ENCODE results near the gene DLL1. TPM values are rescaled to one million over a fixed set of nuclear protein-coding genes. Genes with fewer than 3 reads are reported as not detected.
A peak's percentile ranks its signal among the peaks of the same experiment; 100 is the strongest.

DLL1 gene
- total RNA-seq, 1 experiment from 2014 or later = 2.8 TPM

DNA sequence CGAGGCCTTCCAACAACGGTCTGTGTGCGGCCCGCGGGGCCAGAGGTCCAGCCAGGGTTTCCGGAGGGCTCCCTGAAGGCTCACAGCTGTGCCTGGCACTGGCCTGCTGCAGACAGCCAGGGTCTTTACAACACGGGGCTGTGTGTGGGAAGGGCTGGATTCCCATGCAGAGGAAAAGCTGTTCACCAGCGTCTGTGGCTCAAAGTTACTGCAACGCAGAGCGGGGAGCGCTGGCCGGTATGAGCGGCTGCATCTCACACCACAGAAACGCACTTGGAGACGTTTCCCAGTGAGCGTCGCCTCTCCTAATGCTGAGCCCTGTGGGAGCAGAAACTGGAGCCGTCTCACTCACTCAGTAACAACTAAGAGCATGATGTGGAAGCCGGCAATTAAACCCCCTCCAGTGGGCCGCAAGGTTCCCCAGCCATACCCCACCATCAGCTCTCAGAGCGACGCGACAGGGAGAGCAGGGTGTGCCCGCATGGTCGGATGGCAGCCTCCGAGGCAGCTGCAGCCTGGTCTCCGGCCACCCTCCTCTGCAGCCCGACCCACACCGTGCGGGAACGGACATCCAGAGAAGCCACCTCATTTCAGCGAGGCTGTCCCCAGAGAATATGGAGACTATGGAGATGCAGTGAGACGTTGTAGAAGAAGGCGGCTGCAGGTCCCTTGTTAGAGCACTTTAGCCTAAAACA, 42.6 kb downstream of the DLL1 start:
- no peak overlapping the region for H3K4me2 ChIP-seq (ENCODE audit: insufficient read depth, insufficient read length, low read length)
- no peak overlapping the region for H3T11ph ChIP-seq (ENCODE audit: low read length)
- Mint-ChIP-seq H3K27me3 (ENCODE audit: low read depth) (no peaks in the 10 kb centered on the region; the same call in 1 of the 2 replicates), H3K4me3 (no peak overlapping the region), H3K9me3 (no peaks in the 10 kb centered on the region; a peak in 1 of 5 replicates), H3K4me1 (peaks cover 6 to 25% of the 10 kb centered on the region in 2 experiments), H3K36me3 (ENCODE audit: insufficient read depth in 1 of 3, low read depth in 3 of 3) (no peaks in the 10 kb centered on the region; a peak in 1 of 7 replicates), H3K27ac (peak overlapping the region in 1 of 3 experiments; percentile 35; a peak in 1 of 7 replicates)
- H2AK5ac ChIP-seq (ENCODE audit: insufficient read length, low read length) = no peak overlapping the region
- no peak overlapping the region for H3K56ac ChIP-seq (ENCODE audit: insufficient read length, low read depth, low read length)
- TF ChIP-seq, protein P1, sequence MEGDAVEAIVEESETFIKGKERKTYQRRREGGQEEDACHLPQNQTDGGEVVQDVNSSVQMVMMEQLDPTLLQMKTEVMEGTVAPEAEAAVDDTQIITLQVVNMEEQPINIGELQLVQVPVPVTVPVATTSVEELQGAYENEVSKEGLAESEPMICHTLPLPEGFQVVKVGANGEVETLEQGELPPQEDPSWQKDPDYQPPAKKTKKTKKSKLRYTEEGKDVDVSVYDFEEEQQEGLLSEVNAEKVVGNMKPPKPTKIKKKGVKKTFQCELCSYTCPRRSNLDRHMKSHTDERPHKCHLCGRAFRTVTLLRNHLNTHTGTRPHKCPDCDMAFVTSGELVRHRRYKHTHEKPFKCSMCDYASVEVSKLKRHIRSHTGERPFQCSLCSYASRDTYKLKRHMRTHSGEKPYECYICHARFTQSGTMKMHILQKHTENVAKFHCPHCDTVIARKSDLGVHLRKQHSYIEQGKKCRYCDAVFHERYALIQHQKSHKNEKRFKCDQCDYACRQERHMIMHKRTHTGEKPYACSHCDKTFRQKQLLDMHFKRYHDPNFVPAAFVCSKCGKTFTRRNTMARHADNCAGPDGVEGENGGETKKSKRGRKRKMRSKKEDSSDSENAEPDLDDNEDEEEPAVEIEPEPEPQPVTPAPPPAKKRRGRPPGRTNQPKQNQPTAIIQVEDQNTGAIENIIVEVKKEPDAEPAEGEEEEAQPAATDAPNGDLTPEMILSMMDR (conservative IDR thresholded peaks at IDR 0.05) = no peak
- no peaks in the 10 kb centered on the region for H3K79me2 ChIP-seq (ENCODE audit: insufficient read depth, low read length)
- no peak overlapping the region for H2AFZ ChIP-seq (ENCODE audit: low read length)
- no peak overlapping the region for H2BK5ac ChIP-seq (ENCODE audit: insufficient read length, low read length)
- no peaks in the 10 kb centered on the region for H4K20me1 ChIP-seq (ENCODE audit: control insufficient read depth, insufficient read depth, insufficient read length)
- H3K9me3 ChIP-seq (ENCODE audit: control insufficient read depth, low read depth, low read length) = no peaks in the 10 kb centered on the region
- no peak overlapping the region for H2BK12ac ChIP-seq (ENCODE audit: insufficient read length, low read depth, low read length)
- no peak overlapping the region for H2BK15ac ChIP-seq (ENCODE audit: low read depth, low read length)
- no peak overlapping the region for H3K27ac ChIP-seq (ENCODE audit: insufficient read length, low read depth, low read length)
- no peak for DNase-seq
- no peak overlapping the region for H4K5ac ChIP-seq (ENCODE audit: insufficient read length, low read depth, low read length)
- H3K79me1 ChIP-seq (ENCODE audit: insufficient read depth, low read depth, low read length, poor library complexity, severe bottlenecking) = no peaks in the 10 kb centered on the region
- H3K23me2 ChIP-seq (ENCODE audit: insufficient read length, low read depth, low read length, poor library complexity, severe bottlenecking) = no peaks in the 10 kb centered on the region
- no peaks in the 10 kb centered on the region for H3K4me1 ChIP-seq (ENCODE audit: insufficient read depth, low read length)
- no CpG with 5 or more reads among the region's 34 CpGs for WGBS (ENCODE audit: extremely low coverage, insufficient read length, low lambda C conversion rate)
- H3K23ac ChIP-seq (ENCODE audit: insufficient read length, low read depth, low read length) = no peak overlapping the region
- H3K14ac ChIP-seq (ENCODE audit: insufficient read depth, low read length) = no peak overlapping the region; the same call in 1 of the 2 replicates
- no peak overlapping the region for H2BK120ac ChIP-seq (ENCODE audit: low read depth, low read length, poor library complexity, severe bottlenecking)
- no peak overlapping the region for H4K91ac ChIP-seq (ENCODE audit: insufficient read length, low read depth, low read length)
- H3K27me3 ChIP-seq (ENCODE audit: insufficient read depth, low read length) = no peaks in the 10 kb centered on the region
- H2BK20ac ChIP-seq (ENCODE audit: low read depth, low read length, poor library complexity, severe bottlenecking) = no peak overlapping the region
- no peak overlapping the region for H3K9ac ChIP-seq (ENCODE audit: extremely low read depth, insufficient read length, low read length)
- no peak overlapping the region for H4K8ac ChIP-seq (replicated peaks; ENCODE audit: insufficient read length, low read depth, low read length)
- no peak overlapping the region for H3K4ac ChIP-seq (ENCODE audit: low read depth, low read length)
- H3K18ac ChIP-seq (ENCODE audit: insufficient read length, low read depth, low read length) = no peak overlapping the region
